ENCODE data around the gene IGF2. TPM values are rescaled to one million over a fixed set of nuclear protein-coding genes. Genes with fewer than 3 reads are reported as not detected.
"Not testable (repeated sequence)": the region's sequence is repeated elsewhere in the genome, so short reads cannot be mapped to it uniquely, and the experiment has no call there.

The IGF2 gene
- polyA plus RNA-seq, 6 donors from 2014 or later: not detected

- Mint-ChIP-seq H3K27ac (no peak overlapping the region), H3K4me1 (peaks cover 0 to 12% (median 1%) of the 10 kb centered on the region in 3 donors), H3K9me3 (peaks cover 0 to 18% (median 1%) of the 10 kb centered on the region in 7 donors), H3K27me3 (peaks cover 5 to 70% (median 59%) of the 10 kb centered on the region in 3 donors), H3K36me3 (peaks cover 0 to 23% of the 10 kb centered on the region in 2 donors), H3K4me3 (no peak overlapping the region)
- DNase-seq (no peak), ATAC-seq (ENCODE audit: low read depth in 2 of 2) (no peak)
These were observed 12.6 kb downstream of the IGF2 start for GRCh38 chr11:2126520-2127085.

GRCh38 chr11:2124736-2125484 is 14.3 kb downstream of the IGF2 start:
- peaks cover 0 to 15% of the 10 kb centered on the region in 2 donors for H3K36me3 Mint-ChIP-seq
- not testable (repeated sequence) for DNase-seq; H3K4me1 Mint-ChIP-seq; H3K27ac Mint-ChIP-seq; H3K4me3 Mint-ChIP-seq; ATAC-seq (ENCODE audit: low read depth in 2 of 2)
- H3K9me3 Mint-ChIP-seq: peaks cover 0 to 10% (median 0%) of the 10 kb centered on the region in 7 donors
- peaks cover 4 to 75% (median 62%) of the 10 kb centered on the region in 3 donors for H3K27me3 Mint-ChIP-seq

- Mint-ChIP-seq H3K4me3 (no peak overlapping the region), H3K4me1 (peaks cover 0 to 6% (median 0%) of the 10 kb centered on the region in 3 donors), H3K9me3 (peaks cover 0 to 10% (median 0%) of the 10 kb centered on the region in 7 donors), H3K27ac (no peak overlapping the region), H3K27me3 (peaks cover 11 to 72% (median 62%) of the 10 kb centered on the region in 3 donors), H3K36me3 (peaks cover 0 to 15% of the 10 kb centered on the region in 2 donors)
- ATAC-seq (ENCODE audit: low read depth in 2 of 2) (no peak), DNase-seq (no peak)
These were observed 15.6 kb downstream of the IGF2 start for GRCh38 chr11:2123628-2123960.

GRCh38 chr11:2122907-2123627 is 16.1 kb downstream of the IGF2 start:
- no peak for ATAC-seq (ENCODE audit: low read depth in 2 of 2)
- DNase-seq: no peak

GRCh38 chr11:2122222-2122906 is 16.8 kb downstream of the IGF2 start:
- DNase-seq: no peak
- Mint-ChIP-seq H3K9me3 (peaks cover 0 to 10% (median 3%) of the 10 kb centered on the region in 7 donors), H3K4me1 (peaks cover 0 to 6% (median 0%) of the 10 kb centered on the region in 3 donors), H3K4me3 (no peak overlapping the region), H3K27me3 (peaks cover 22 to 69% (median 66%) of the 10 kb centered on the region in 3 donors), H3K27ac (no peak overlapping the region), H3K36me3 (peaks cover 0 to 15% of the 10 kb centered on the region in 2 donors)
- no peak for ATAC-seq (ENCODE audit: low read depth in 2 of 2)

More at GRCh38 chr11:2122907-2123627, 16.1 kb downstream of the IGF2 start:
- Mint-ChIP-seq H3K36me3 (peaks cover 0 to 15% of the 10 kb centered on the region in 2 donors), H3K27me3 (peaks cover 17 to 72% (median 67%) of the 10 kb centered on the region in 3 donors), H3K9me3 (peaks cover 0 to 10% (median 0%) of the 10 kb centered on the region in 7 donors), H3K4me3 (no peak overlapping the region), H3K4me1 (peaks cover 0 to 6% (median 0%) of the 10 kb centered on the region in 3 donors), H3K27ac (no peak overlapping the region)

- DNase-seq (no peak), ATAC-seq (ENCODE audit: low read depth in 2 of 2) (no peak)
- Mint-ChIP-seq H3K9me3 (peaks cover 0 to 8% (median 4%) of the 10 kb centered on the region in 7 donors), H3K27ac (no peak overlapping the region), H3K27me3 (peaks cover 22 to 67% (median 65%) of the 10 kb centered on the region in 3 donors), H3K4me3 (no peak overlapping the region), H3K36me3 (peaks cover 0 to 18% of the 10 kb centered on the region in 2 donors), H3K4me1 (peaks cover 0 to 2% (median 0%) of the 10 kb centered on the region in 3 donors)
These were observed 17.7 kb downstream of the IGF2 start for GRCh38 chr11:2121227-2122130.

- Mint-ChIP-seq H3K9me3 (peaks cover 0 to 12% (median 6%) of the 10 kb centered on the region in 7 donors), H3K4me1 (no peaks in the 10 kb centered on the region), H3K27ac (no peak overlapping the region), H3K4me3 (no peak overlapping the region), H3K36me3 (peaks cover 0 to 23% of the 10 kb centered on the region in 2 donors), H3K27me3 (peaks cover 22 to 69% (median 64%) of the 10 kb centered on the region in 3 donors)
- ATAC-seq (ENCODE audit: low read depth in 2 of 2) (no peak), DNase-seq (no peak)
These were observed 18.7 kb downstream of the IGF2 start for GRCh38 chr11:2120359-2121100.

GRCh38 chr11:2118677-2119076 is 20.5 kb downstream of the IGF2 start:
- peaks cover 0 to 10% of the 10 kb centered on the region in 2 donors for H3K36me3 Mint-ChIP-seq
- H3K27ac Mint-ChIP-seq: peak overlapping the region in 1 of 6 donors; percentile 22
- DNase-seq (no peak), ATAC-seq (ENCODE audit: low read depth in 2 of 2) (no peak)
- no peak overlapping the region for H3K4me3 Mint-ChIP-seq
- H3K4me1 Mint-ChIP-seq: no peaks in the 10 kb centered on the region
- peaks cover 0 to 12% (median 6%) of the 10 kb centered on the region in 7 donors for H3K9me3 Mint-ChIP-seq
- H3K27me3 Mint-ChIP-seq: peaks cover 22 to 50% (median 46%) of the 10 kb centered on the region in 3 donors

- H3K27ac Mint-ChIP-seq: peak overlapping the region in 1 of 6 donors; percentile 71
- H3K4me1 Mint-ChIP-seq: no peaks in the 10 kb centered on the region
- peaks cover 0 to 12% (median 6%) of the 10 kb centered on the region in 7 donors for H3K9me3 Mint-ChIP-seq
- H3K4me3 Mint-ChIP-seq: no peak overlapping the region
- peaks cover 0 to 10% of the 10 kb centered on the region in 2 donors for H3K36me3 Mint-ChIP-seq
- no peak for ATAC-seq (ENCODE audit: low read depth in 2 of 2)
- peaks cover 22 to 37% (median 34%) of the 10 kb centered on the region in 3 donors for H3K27me3 Mint-ChIP-seq
- no peak for DNase-seq
These were observed 22.5 kb downstream of the IGF2 start for GRCh38 chr11:2116680-2117079.

GRCh38 chr11:2115308-2115707 is 23.9 kb downstream of the IGF2 start:
- Mint-ChIP-seq H3K9me3 (peaks cover 0 to 12% (median 6%) of the 10 kb centered on the region in 7 donors), H3K4me1 (no peaks in the 10 kb centered on the region), H3K4me3 (no peak overlapping the region), H3K36me3 (peaks cover 0 to 10% of the 10 kb centered on the region in 2 donors), H3K27ac (no peak overlapping the region), H3K27me3 (peaks cover 22 to 29% (median 26%) of the 10 kb centered on the region in 3 donors)
- ATAC-seq (ENCODE audit: low read depth in 2 of 2) (no peak), DNase-seq (no peak)

- no peak for DNase-seq
- no peak overlapping the region for H3K4me3 Mint-ChIP-seq
- no peak for ATAC-seq (ENCODE audit: low read depth in 2 of 2)
- peaks cover 15 to 23% (median 19%) of the 10 kb centered on the region in 3 donors for H3K27me3 Mint-ChIP-seq
- H3K27ac Mint-ChIP-seq: no peak overlapping the region
- peaks cover 0 to 3% (median 0%) of the 10 kb centered on the region in 3 donors for H3K4me1 Mint-ChIP-seq
- H3K9me3 Mint-ChIP-seq: peaks cover 0 to 12% (median 6%) of the 10 kb centered on the region in 7 donors
- peaks cover 0 to 10% of the 10 kb centered on the region in 2 donors for H3K36me3 Mint-ChIP-seq
These were observed 24.6 kb downstream of the IGF2 start for GRCh38 chr11:2114430-2115241.

Measured in naive B cell (primary cell).